Heart right ventricle (tissue), 16 donors: ENCODE measurements around the gene GCK. TPM values are rescaled to one million over a fixed set of nuclear protein-coding genes. Genes with fewer than 3 reads are reported as not detected.

Source experiments
- ATAC-seq, 8 donors: fragments of 200-7000 bp; cut with Tn5 transposase; one replicate each; pipeline ENCODE4 v1.9.1; 2020; ENCODE audit warnings: mild to moderate bottlenecking in 8 of 8, moderate library complexity in 8 of 8, moderate number of reproducible peaks in 1 of 8
- DNase-seq, 2 donors: peaks; one replicate each; pipeline ENCODE4 v3.0.0-alpha.2; 2020
- H3K27ac ChIP-seq, 10 donors: fragments of 200-600 bp; sonication (generic) in 2 of 10; one replicate each; pipeline versions ENCODE4 v1.5.0 to v1.8.0; 2020 to 2022; ENCODE audit warnings: mild to moderate bottlenecking in 3 of 10
- H3K27me3 ChIP-seq, 7 donors: fragments of 200-600 bp; one replicate each; pipeline ENCODE4 v1.8.0; 2021 to 2022; ENCODE audit warnings: mild to moderate bottlenecking in 2 of 7
- H3K36me3 ChIP-seq, 9 donors: fragments of 200-600 bp; sonication (generic) in 1 of 9; one replicate each; pipeline versions ENCODE4 v1.5.0 to v1.8.0; 2020 to 2022; ENCODE audit warnings: mild to moderate bottlenecking in 2 of 9
- H3K4me1 ChIP-seq, 9 donors: fragments of 200-600 bp; sonication (generic) in 1 of 9; one replicate each; pipeline versions ENCODE4 v1.5.0 to v1.8.0; 2020 to 2022; ENCODE audit warnings: mild to moderate bottlenecking in 4 of 9
- H3K4me3 ChIP-seq, 10 donors: fragments of 200-600 bp; sonication (generic) in 2 of 10; one replicate each; pipeline versions ENCODE4 v1.5.0 to v1.8.0; 2020 to 2022; ENCODE audit warnings: mild to moderate bottlenecking in 7 of 10, moderate library complexity in 2 of 10
- H3K9me3 ChIP-seq, 11 donors: fragments of 200-600 bp in 10 of 11; sonication (generic) in 2 of 11; one replicate each; pipeline versions ENCODE4 v1.5.0 to v1.8.0; 2013 to 2022; ENCODE audit warnings: mild to moderate bottlenecking in 2 of 11, control low read depth in 1 of 11, moderate library complexity in 1 of 11
- CTCF ChIP-seq, 9 donors: fragments of 200-600 bp; sonication (generic) in 2 of 9; IDR thresholded peaks; one replicate each; pipeline versions ENCODE4 v1.5.0 to v1.8.0; 2021 to 2022; ENCODE audit warnings: antibody characterized with exemption in 9 of 9, mild to moderate bottlenecking in 5 of 9, moderate library complexity in 1 of 9
- WGBS, 2 donors: extraction: QIAGEN DNeasy Blood & Tissue Kit; methylation state at CpG; one replicate each; pipeline ENCODE4 v1.1.7; 2013; ENCODE audit warnings: inconsistent platforms in 1 of 2; 5-methylcytosine and 5-hydroxymethylcytosine counted together
- intact Hi-C, 10 donors: fragments of 100-400 bp; cut with DNase I; formaldehyde crosslinking; loops; one replicate each; pipeline versions ENCODE4 v1.11.1 to v1.14.2; 2022
- polyA plus RNA-seq, 2 donors: library from polyadenylated mRNA; stranded (reverse); fragments of 200-250 nt; gene quantifications; one replicate each; pipeline ENCODE4 v1.2.3, GENCODE V29; 2013
- total RNA-seq, 10 donors: library from RNA; stranded (reverse); fragmentation: NEBNext Ultra II Directional in 3 of 10; extraction: Animal tissue kit (Norgen Biotek cat#: 25700) in 3 of 10; gene quantifications; one replicate each; pipeline versions ENCODE4 v1.2.1 to v1.2.4, GENCODE V29; 2021 to 2023
- donor health status: Arrhythmogenic right ventricular cardiomyopathy.
- donor health status: ischemic (EF 13 %, LVEDD 7.1; RV severe dilation, severe dysfunction).
- donor health status: healthy with polysubstance abuse.
- donor health status: DM: no; HTN: yes; CAD: no.
- donor health status: DM: no; HTN: no; CAD: no.
- donor health status: ischemic (EF 25% LVEDD 6.9; RV normal size, moderate dysfunction).
- donor health status: ischemic (EF 25% LVEDD 5.7; RV mildly dilated, moderate dysfunction).
- donor health status: healthy.
- donor health status: DM: yes; HTN: yes; CAD: no.
- donor health status: Ischemic cardiomyopathy.
- donor health status: ischemic (EF 35%, LVEDD 5.7; RV mildly dilated, moderate dysfunction).
- donor health status: nonischemic (EF 11% LVEDD 7.7; RV severe dilation, severe dysfunction).
- donor health status: DM: yes; HTN: yes; CAD: no.
- donor health status: PGD.
- donor health status: ischemic (EF 29% LVEDD 5.4; RV normal size, mild dysfunction).
- donor health status: nonischemic (EF 23%, LVEDD 6.1; RV moderate dilation, normal function).

The GCK gene
- total and polyA plus RNA-seq, 12 donors = 0.50 to 6.0 (median 1.5) TPM

GRCh38 chr7:44101966-44102845 lies 87.0 kb downstream of the GCK start:
- H3K27ac ChIP-seq = peak overlapping the region in 9 of 10 donors; percentile 54 to 91 (median 74)
- H3K9me3 ChIP-seq = no peaks in the 10 kb centered on the region
- WGBS, 2 donors = 85 to 88% methylated on average over 14 of the region's 14 CpGs
- ATAC-seq = peak in 4 of 8 donors; percentile 4 to 43 (median 14)
- H3K4me3 ChIP-seq = no peak overlapping the region
- peaks cover 0 to 3% (median 0%) of the 10 kb centered on the region in 9 donors for H3K36me3 ChIP-seq
- no peak for TF ChIP-seq CTCF (IDR thresholded peaks at IDR 0.05)
- intact Hi-C loops = no loop called here
- peaks cover 3 to 68% (median 20%) of the 10 kb centered on the region in 9 donors for H3K4me1 ChIP-seq
- peaks cover 0 to 26% (median 0%) of the 10 kb centered on the region in 7 donors for H3K27me3 ChIP-seq
- DNase-seq = peak in 1 of 2 donors; percentile 40

DNA sequence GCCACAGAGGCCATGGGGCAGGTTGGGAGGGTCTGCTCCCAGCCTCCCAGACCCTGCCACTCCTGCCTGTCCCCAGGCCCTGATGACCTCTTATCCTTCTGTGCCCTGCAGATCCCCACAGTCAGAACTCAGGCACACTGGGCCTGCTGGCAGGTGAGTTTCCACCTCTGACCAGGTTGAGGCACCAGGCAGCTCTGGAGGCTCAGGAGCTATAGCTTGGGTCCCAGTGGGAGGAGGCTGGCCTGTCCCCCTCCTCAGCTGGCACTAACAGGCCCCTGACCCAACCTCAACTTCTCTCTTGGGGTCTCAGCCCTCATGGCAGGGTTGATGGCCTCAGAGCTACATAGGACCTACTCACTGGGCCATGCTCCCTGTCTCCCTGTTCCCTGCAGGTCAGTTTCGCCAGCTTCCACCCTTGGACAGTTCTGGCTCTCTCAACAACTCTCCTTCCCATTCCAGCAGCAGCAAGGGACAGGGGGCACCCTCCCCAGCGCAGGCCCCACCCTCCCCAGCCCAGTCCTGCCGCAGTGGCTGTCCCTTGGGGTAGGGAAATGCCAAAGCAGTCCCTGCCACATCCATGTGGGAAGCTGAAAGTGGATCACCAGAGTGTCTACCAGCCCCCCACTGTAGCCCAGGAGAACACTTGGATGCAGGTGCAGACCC lies 87.8 kb downstream of the GCK start:
- peak overlapping the region in 9 of 10 donors; percentile 54 to 91 (median 74) for H3K27ac ChIP-seq
- DNase-seq = no peak
- peaks cover 3 to 68% (median 20%) of the 10 kb centered on the region in 9 donors for H3K4me1 ChIP-seq
- no peaks in the 10 kb centered on the region for H3K9me3 ChIP-seq
- peaks cover 0 to 26% (median 0%) of the 10 kb centered on the region in 7 donors for H3K27me3 ChIP-seq
- WGBS, 2 donors = 88 to 89% methylated on average over 3 of the region's 3 CpGs
- no peaks in the 10 kb centered on the region for H3K36me3 ChIP-seq
- ATAC-seq = no peak
- intact Hi-C loops = no loop called here
- no peak overlapping the region for H3K4me3 ChIP-seq
- no peak for TF ChIP-seq CTCF (IDR thresholded peaks at IDR 0.05)

GRCh38 chr7:44100458-44101302 lies 88.6 kb downstream of the GCK start:
- Histone ChIP-seq H3K9me3 (no peaks in the 10 kb centered on the region), H3K4me1 (peaks cover 3 to 62% (median 18%) of the 10 kb centered on the region in 9 donors), H3K36me3 (no peaks in the 10 kb centered on the region), H3K4me3 (no peak overlapping the region), H3K27ac (peak overlapping the region in 9 of 10 donors; percentile 54 to 91 (median 74)), H3K27me3 (peaks cover 0 to 23% (median 0%) of the 10 kb centered on the region in 7 donors)
- intact Hi-C loops = no loop called here
- TF ChIP-seq CTCF (IDR thresholded peaks at IDR 0.05) = no peak
- ATAC-seq (peak in 4 of 8 donors; percentile 10 to 20 (median 14)), DNase-seq (no peak)
- WGBS, 2 donors = 52 to 67% methylated on average over 10 of the region's 10 CpGs

DNA sequence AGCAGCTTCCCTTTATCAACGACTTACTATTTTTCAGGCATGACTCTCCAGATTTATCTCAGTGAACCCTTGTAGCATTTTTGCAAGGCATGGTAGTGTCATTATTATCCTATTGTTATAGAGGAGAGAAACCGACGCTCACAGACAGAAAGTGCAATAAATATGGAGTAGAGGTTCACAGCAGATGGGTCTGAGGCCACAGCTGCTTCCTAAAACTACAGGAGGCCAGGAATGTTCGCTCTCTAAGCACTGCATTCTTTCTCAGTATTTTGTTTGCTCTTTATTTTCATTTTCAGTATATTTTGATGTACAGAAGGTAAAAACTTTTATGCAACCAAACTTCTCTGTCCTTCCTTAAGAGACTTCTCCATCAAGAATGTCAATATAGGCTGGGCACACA lies 89.6 kb downstream of the GCK start:
- WGBS, 2 donors = 33 to 42% methylated on average over 4 of the region's 4 CpGs
- Histone ChIP-seq H3K9me3 (no peaks in the 10 kb centered on the region), H3K4me3 (no peak overlapping the region), H3K27me3 (peaks cover 0 to 13% (median 0%) of the 10 kb centered on the region in 7 donors), H3K4me1 (peaks cover 3 to 62% (median 14%) of the 10 kb centered on the region in 9 donors), H3K36me3 (no peaks in the 10 kb centered on the region), H3K27ac (peak overlapping the region in 4 of 10 donors; percentile 70 to 91 (median 88))
- DNase-seq (no peak), ATAC-seq (no peak)
- intact Hi-C loops = no loop called here
- TF ChIP-seq CTCF (IDR thresholded peaks at IDR 0.05) = no peak
